Sigmoid colon (tissue), 7 donors: ENCODE results near the gene CAPN13. TPM values are rescaled to one million over a fixed set of nuclear protein-coding genes. Genes with fewer than 3 reads are reported as not detected.

Source experiments
- DNase-seq: peaks from one replicate; pipeline ENCODE4 v3.0.0-alpha.2; 2019
- H3K27ac ChIP-seq, 4 donors: fragments of 200-600 bp; sonication (generic); one replicate each; pipeline ENCODE4 v1.5.1; 2016 to 2019; ENCODE audit warnings: mild to moderate bottlenecking in 1 of 4
- H3K27me3 ChIP-seq, 3 donors: fragments of 200-600 bp; sonication (generic); one replicate each; pipeline ENCODE4 v1.5.1; 2019; ENCODE audit warnings: mild to moderate bottlenecking in 1 of 3
- H3K36me3 ChIP-seq, 4 donors: fragments of 200-600 bp; sonication (generic); one replicate each; pipeline ENCODE4 v1.5.1; 2016 to 2019
- H3K4me1 ChIP-seq, 4 donors: fragments of 200-600 bp; sonication (generic); one replicate each; pipeline ENCODE4 v1.5.1; 2017 to 2019
- H3K4me3 ChIP-seq, 4 donors: fragments of 200-600 bp; sonication (generic); one replicate each; pipeline ENCODE4 v1.5.1; 2017 to 2019; ENCODE audit warnings: mild to moderate bottlenecking in 2 of 4, moderate library complexity in 1 of 4
- H3K9me3 ChIP-seq, 4 donors: fragments of 200-600 bp in 3 of 4; sonication (generic) in 3 of 4; one replicate each; pipeline versions ENCODE4 v1.5.1 to v1.6.1; 2013 to 2019
- CTCF ChIP-seq, 4 experiments: fragments of 450-650 bp in 3 of 4; fragments of 200-600 bp in 1 of 4; IDR thresholded peaks; one replicate each; pipeline ENCODE4 v1.5.1; 2016 to 2019; ENCODE audit warnings: antibody characterized with exemption in 4 of 4, mild to moderate bottlenecking in 3 of 4, moderate library complexity in 2 of 4
- EP300 ChIP-seq, 4 donors: sonication (generic); formaldehyde crosslinking; IDR thresholded peaks; one replicate each; pipeline ENCODE4 v1.6.1; 2017; ENCODE audit warnings: antibody characterized with exemption in 4 of 4
- POLR2A ChIP-seq, 2 donors: fragments of 450-650 bp; IDR thresholded peaks; one replicate each; pipeline ENCODE4 v1.6.1; 2016; ENCODE audit warnings: antibody characterized with exemption in 2 of 2, mild to moderate bottlenecking in 2 of 2, moderate library complexity in 2 of 2
- POLR2AphosphoS5 ChIP-seq, 4 donors: sonication (generic); formaldehyde crosslinking; IDR thresholded peaks; one replicate each; pipeline ENCODE4 v1.6.1; 2017; ENCODE audit warnings: antibody characterized with exemption in 4 of 4
- WGBS, 2 donors: extraction: QIAGEN DNeasy Blood & Tissue Kit; methylation state at CpG; one replicate each; pipeline ENCODE4 v1.1.7; 2013; 5-methylcytosine and 5-hydroxymethylcytosine counted together
- intact Hi-C: fragments of 100-400 bp; cut with DNase I; formaldehyde crosslinking; loops from one replicate; pipeline ENCODE4 v1.15.1; 2023
- polyA plus RNA-seq, 3 donors: library from polyadenylated mRNA; stranded (reverse); fragments of 200-250 nt; gene quantifications; one replicate each; pipeline ENCODE4 v1.2.3, GENCODE V29; 2013
- total RNA-seq, 4 donors: library from RNA; depleted of rRNA; stranded (reverse); fragments of >200 nt; gene quantifications; one replicate each; pipeline ENCODE4 v1.1.0, GENCODE V29; 2016
- donor health status: healthy with polysubstance abuse.
- donor health status: Bipolar disorder and iron deficiency.
- donor health status: healthy.

The CAPN13 gene
- total and polyA plus RNA-seq, 7 donors, result 11.4 to 17.3 (median 12.2) TPM; not detected in 4

- H3K27ac ChIP-seq, result no peak overlapping the region
- H3K27me3 ChIP-seq, result no peaks in the 10 kb centered on the region
- peaks cover 0 to 4% (median 0%) of the 10 kb centered on the region in 4 donors for H3K9me3 ChIP-seq
- WGBS, 2 donors, result 81 to 88% methylated on average over 2 of the region's 2 CpGs
- TF ChIP-seq POLR2A (IDR thresholded peaks at IDR 0.05), result no peak
- no peak for TF ChIP-seq CTCF (IDR thresholded peaks at IDR 0.05)
- TF ChIP-seq EP300 (IDR thresholded peaks at IDR 0.05), result no peak
- no peak for TF ChIP-seq POLR2AphosphoS5 (IDR thresholded peaks at IDR 0.05)
- intact Hi-C loops, result no loop called here
- DNase-seq, result no peak
- no peaks in the 10 kb centered on the region for H3K4me1 ChIP-seq
- H3K4me3 ChIP-seq, result no peak overlapping the region
- H3K36me3 ChIP-seq, result no peaks in the 10 kb centered on the region
Observed at GRCh38 chr2:30826481-30826880, 19.2 kb upstream of the CAPN13 start.

- Histone ChIP-seq H3K27me3 (no peaks in the 10 kb centered on the region), H3K36me3 (no peaks in the 10 kb centered on the region), H3K9me3 (no peaks in the 10 kb centered on the region), H3K27ac (no peak overlapping the region), H3K4me3 (no peak overlapping the region), H3K4me1 (no peaks in the 10 kb centered on the region)
- 87 to 91% methylated on average over 9 of the region's 9 CpGs for WGBS, 2 donors
- DNase-seq, result no peak
- no peak for TF ChIP-seq CTCF (IDR thresholded peaks at IDR 0.05)
- no peak for TF ChIP-seq EP300 (IDR thresholded peaks at IDR 0.05)
- no peak for TF ChIP-seq POLR2AphosphoS5 (IDR thresholded peaks at IDR 0.05)
- no peak for TF ChIP-seq POLR2A (IDR thresholded peaks at IDR 0.05)
- intact Hi-C loops, result no loop called here
Observed at GRCh38 chr2:30823452-30823851, 16.2 kb upstream of the CAPN13 start.

GRCh38 chr2:30821960-30822359 is 14.7 kb upstream of the CAPN13 start:
- Histone ChIP-seq H3K9me3 (no peaks in the 10 kb centered on the region), H3K27me3 (no peaks in the 10 kb centered on the region), H3K27ac (no peak overlapping the region), H3K4me3 (no peak overlapping the region), H3K4me1 (no peaks in the 10 kb centered on the region), H3K36me3 (no peaks in the 10 kb centered on the region)
- DNase-seq, result no peak
- 87 to 90% methylated on average over 9 of the region's 9 CpGs for WGBS, 2 donors
- intact Hi-C loops, result no loop called here
- no peak for TF ChIP-seq CTCF (IDR thresholded peaks at IDR 0.05)
- TF ChIP-seq POLR2AphosphoS5 (IDR thresholded peaks at IDR 0.05), result no peak
- TF ChIP-seq EP300 (IDR thresholded peaks at IDR 0.05), result no peak
- TF ChIP-seq POLR2A (IDR thresholded peaks at IDR 0.05), result no peak

GRCh38 chr2:30820381-30821055 is 13.3 kb upstream of the CAPN13 start:
- WGBS, 2 donors, result 83 to 86% methylated on average over 12 of the region's 12 CpGs
- intact Hi-C loops, result no loop called here
- H3K36me3 ChIP-seq, result no peaks in the 10 kb centered on the region
- TF ChIP-seq EP300 (IDR thresholded peaks at IDR 0.05), result no peak
- no peaks in the 10 kb centered on the region for H3K27me3 ChIP-seq
- H3K27ac ChIP-seq, result no peak overlapping the region
- no peaks in the 10 kb centered on the region for H3K9me3 ChIP-seq
- H3K4me1 ChIP-seq, result no peaks in the 10 kb centered on the region
- DNase-seq, result no peak
- no peak overlapping the region for H3K4me3 ChIP-seq

- intact Hi-C loops, result no loop called here
- no peak overlapping the region for H3K27ac ChIP-seq
- H3K9me3 ChIP-seq, result no peaks in the 10 kb centered on the region
- no peak for DNase-seq
- TF ChIP-seq POLR2A (IDR thresholded peaks at IDR 0.05), result no peak
- TF ChIP-seq CTCF (IDR thresholded peaks at IDR 0.05), result no peak
- no peak for TF ChIP-seq POLR2AphosphoS5 (IDR thresholded peaks at IDR 0.05)
- TF ChIP-seq EP300 (IDR thresholded peaks at IDR 0.05), result no peak
- no peaks in the 10 kb centered on the region for H3K27me3 ChIP-seq
- no peak overlapping the region for H3K4me3 ChIP-seq
- WGBS, 2 donors, result 64 to 79% methylated on average over 4 of the region's 4 CpGs
- H3K36me3 ChIP-seq, result no peaks in the 10 kb centered on the region
- peaks cover 0 to 6% (median 0%) of the 10 kb centered on the region in 4 donors for H3K4me1 ChIP-seq
Observed at GRCh38 chr2:30809938-30810337, 2.7 kb upstream of the CAPN13 start.
